Adrenal gland (tissue), 12 donors: ENCODE data around the gene N4BP2L2. TPM values are rescaled to one million over a fixed set of nuclear protein-coding genes. Genes with fewer than 3 reads are reported as not detected.

ENCODE experiments used
- DNase-seq, 7 donors: peaks; one replicate each; pipeline ENCODE4 v3.0.0-alpha.2; 2019 to 2020
- H3K27ac ChIP-seq, 5 donors: fragments of 200-600 bp; sonication (generic) in 4 of 5; 1 replicate in 3 of 5; 2 replicates in 2 of 5; pipeline versions ENCODE4 v1.5.1 to v1.8.0; 2016 to 2020; ENCODE audit warnings: mild to moderate bottlenecking in 1 of 5
- H3K27me3 ChIP-seq: fragments of 200-600 bp; 2 replicates; pipeline ENCODE4 v1.8.0; 2021
- H3K36me3 ChIP-seq, 2 donors: fragments of 200-600 bp; replicated peaks in 1 of 2; 1 replicate in 1 of 2; 2 replicates in 1 of 2; pipeline versions ENCODE4 v1.5.1 to v1.8.0; 2018 to 2022
- H3K4me1 ChIP-seq, 2 donors: fragments of 200-600 bp; replicated peaks in 1 of 2; 1 replicate in 1 of 2; 2 replicates in 1 of 2; pipeline versions ENCODE4 v1.5.1 to v1.8.0; 2018 to 2021
- H3K4me3 ChIP-seq, 4 donors: fragments of 200-600 bp; sonication (generic) in 3 of 4; one replicate each; pipeline ENCODE4 v1.5.1; 2016 to 2018
- H3K9me3 ChIP-seq, 3 donors: fragments of 200-600 bp; sonication (generic) in 1 of 3; replicated peaks in 1 of 3; 1 replicate in 2 of 3; 2 replicates in 1 of 3; pipeline versions ENCODE4 v1.5.1 to v1.8.0; 2016 to 2021
- POLR2A ChIP-seq, 2 donors: fragments of 450-650 bp; IDR thresholded peaks; one replicate each; pipeline ENCODE4 v1.6.1; 2017; ENCODE audit warnings: antibody characterized with exemption in 2 of 2, mild to moderate bottlenecking in 2 of 2, moderate library complexity in 1 of 2
- WGBS, 4 donors: extraction: QIAGEN DNeasy Blood & Tissue Kit in 2 of 4; methylation state at CpG; one replicate each; pipeline versions ENCODE4 v1.1.5 to v1.1.7; 2013 to 2017; 5-methylcytosine and 5-hydroxymethylcytosine counted together
- intact Hi-C, 2 donors: fragments of 100-400 bp; cut with DNase I; formaldehyde crosslinking; loops; one replicate each; pipeline versions ENCODE4 v1.14.1 to v1.15.0; 2022 to 2023
- polyA plus RNA-seq, 3 donors: library from polyadenylated mRNA; stranded (reverse); fragments of 200-250 nt in 2 of 3; fragments of 350-450 nt in 1 of 3; fragmentation: Illumina TruSeq in 1 of 3; extraction: RNeasy Lipid Tissue Mini Kit (QIAGEN cat#74804) in 1 of 3; gene quantifications; one replicate each; pipeline ENCODE4 v1.2.3, GENCODE V29; 2013 to 2014
- small RNA-seq, 2 donors: library from RNA; depleted of rRNA; stranded (forward); fragments of <200 nt; gene quantifications; one replicate each; pipeline ENCODE3, GENCODE V24; 2016
- total RNA-seq, 9 donors: library from RNA; depleted of rRNA in 4 of 9; stranded (reverse); fragments of >200 nt in 4 of 9; fragments of 120-200 nt in 1 of 9; fragmentation: NEBNext Ultra II Directional in 1 of 9; extraction: Animal tissue kit (Norgen Biotek cat#: 25700) in 1 of 9; gene quantifications; one replicate each; pipeline versions ENCODE4 v1.1.0 to v1.2.4, GENCODE V29; 2013 to 2023
- TF ChIP-seq, protein P1 (sequence below), 6 experiments: fragments of 450-650 bp in 4 of 6; fragments of 200-600 bp in 2 of 6; sonication (generic) in 1 of 6; IDR thresholded peaks; 1 replicate in 5 of 6; 2 replicates in 1 of 6; pipeline versions ENCODE4 v1.5.1 to v1.8.0; 2016 to 2021; ENCODE audit warnings: antibody characterized with exemption in 6 of 6, mild to moderate bottlenecking in 2 of 6, moderate library complexity in 1 of 6
- donor health status: healthy with polysubstance abuse.
- donor health status: Bipolar disorder and iron deficiency.
- donor health status: DM: yes; HTN: yes; CAD: no.
- donor health status: DM: no; HTN: no; CAD: no.
- donor health status: DM: no; HTN: no; CAD: no.
- donor health status: DM: yes; HTN: yes; CAD: no.

N4BP2L2 gene
- total and polyA plus RNA-seq, 12 donors, result 34.1 to 321 (median 117) TPM

DNA sequence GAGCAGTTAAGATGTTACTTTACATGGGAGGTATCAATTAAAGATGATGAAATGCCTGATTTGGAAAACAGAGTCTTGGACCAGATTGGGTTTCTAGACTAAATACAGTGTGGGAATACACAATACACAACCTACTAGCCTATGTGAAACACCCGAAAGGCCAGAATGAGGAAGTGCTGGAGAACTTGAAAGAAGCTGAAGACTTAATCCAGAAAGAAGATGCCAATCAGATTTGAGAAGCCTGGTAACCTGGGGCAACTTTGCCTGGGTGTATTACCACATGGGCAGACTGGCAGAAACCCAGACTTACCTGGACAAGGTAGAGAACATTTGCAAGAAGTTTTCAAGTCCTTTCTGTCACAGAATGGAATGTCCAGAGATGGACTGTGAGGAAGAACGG, 153.9 kb downstream of the N4BP2L2 start:
- no peaks in the 10 kb centered on the region for H3K36me3 ChIP-seq
- WGBS, 4 donors, result 85 to 90% (median 90%) methylated on average over 2 of the region's 2 CpGs
- H3K9me3 ChIP-seq, result no peaks in the 10 kb centered on the region
- no peak for TF ChIP-seq POLR2A (IDR thresholded peaks at IDR 0.05)
- TF ChIP-seq, protein P1, sequence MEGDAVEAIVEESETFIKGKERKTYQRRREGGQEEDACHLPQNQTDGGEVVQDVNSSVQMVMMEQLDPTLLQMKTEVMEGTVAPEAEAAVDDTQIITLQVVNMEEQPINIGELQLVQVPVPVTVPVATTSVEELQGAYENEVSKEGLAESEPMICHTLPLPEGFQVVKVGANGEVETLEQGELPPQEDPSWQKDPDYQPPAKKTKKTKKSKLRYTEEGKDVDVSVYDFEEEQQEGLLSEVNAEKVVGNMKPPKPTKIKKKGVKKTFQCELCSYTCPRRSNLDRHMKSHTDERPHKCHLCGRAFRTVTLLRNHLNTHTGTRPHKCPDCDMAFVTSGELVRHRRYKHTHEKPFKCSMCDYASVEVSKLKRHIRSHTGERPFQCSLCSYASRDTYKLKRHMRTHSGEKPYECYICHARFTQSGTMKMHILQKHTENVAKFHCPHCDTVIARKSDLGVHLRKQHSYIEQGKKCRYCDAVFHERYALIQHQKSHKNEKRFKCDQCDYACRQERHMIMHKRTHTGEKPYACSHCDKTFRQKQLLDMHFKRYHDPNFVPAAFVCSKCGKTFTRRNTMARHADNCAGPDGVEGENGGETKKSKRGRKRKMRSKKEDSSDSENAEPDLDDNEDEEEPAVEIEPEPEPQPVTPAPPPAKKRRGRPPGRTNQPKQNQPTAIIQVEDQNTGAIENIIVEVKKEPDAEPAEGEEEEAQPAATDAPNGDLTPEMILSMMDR (IDR thresholded peaks at IDR 0.05), result no peak
- intact Hi-C loops, result loop anchor here in 1 of 2 donors (5.0 kb wide), 1 partner anchor 198 kb away; no protein-coding TSS in a partner anchor
- no peak for DNase-seq
- no peaks in the 10 kb centered on the region for H3K27me3 ChIP-seq
- H3K4me3 ChIP-seq, result no peak overlapping the region
- H3K27ac ChIP-seq, result no peak overlapping the region
- no peaks in the 10 kb centered on the region for H3K4me1 ChIP-seq

DNA sequence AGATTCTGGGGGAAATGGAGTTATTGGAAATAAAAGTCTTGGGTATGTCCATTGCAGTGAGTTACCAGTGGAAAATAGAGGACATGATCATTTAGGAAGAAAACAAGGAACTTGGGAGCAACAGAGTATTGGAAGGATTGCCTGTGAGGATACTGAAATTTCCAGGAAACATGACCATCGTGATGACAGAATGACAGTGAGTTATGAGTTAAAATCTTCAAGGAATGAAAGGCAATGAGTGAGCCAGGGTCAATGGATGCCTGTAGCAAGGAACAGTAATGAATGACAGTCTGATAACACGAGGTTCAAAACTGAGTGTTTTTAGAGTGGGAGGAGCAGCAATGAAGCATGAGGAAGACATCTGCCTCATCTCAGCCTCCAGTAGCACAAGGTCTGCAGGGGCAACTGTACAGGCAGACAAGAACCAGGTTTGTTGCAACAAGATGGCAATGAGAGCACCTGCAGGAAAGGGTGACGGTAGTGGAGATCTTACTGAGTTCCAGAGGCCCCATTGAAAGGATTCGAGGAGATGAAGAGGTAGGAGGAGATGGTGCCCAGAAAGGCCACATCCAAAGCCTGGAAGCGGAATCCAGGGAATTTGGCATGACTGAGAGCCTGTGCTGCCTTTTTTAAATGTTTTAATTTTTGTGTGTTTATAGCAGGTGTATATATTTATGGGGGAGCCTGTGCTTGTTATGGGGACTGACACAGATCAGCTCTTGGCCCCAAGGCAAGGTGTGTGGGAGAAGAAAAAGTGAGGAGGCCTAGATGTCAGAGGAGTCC, 154.6 kb downstream of the N4BP2L2 start:
- no peak for DNase-seq
- TF ChIP-seq, protein P1 (IDR thresholded peaks at IDR 0.05), result no peak
- TF ChIP-seq POLR2A (IDR thresholded peaks at IDR 0.05), result no peak
- H3K9me3 ChIP-seq, result no peaks in the 10 kb centered on the region
- H3K27me3 ChIP-seq, result no peaks in the 10 kb centered on the region
- WGBS, 4 donors, result 81 to 87% (median 85%) methylated on average over 5 of the region's 5 CpGs
- intact Hi-C loops, result loop anchor here in 1 of 2 donors (5.0 kb wide), 1 partner anchor 198 kb away; no protein-coding TSS in a partner anchor
- no peak overlapping the region for H3K27ac ChIP-seq
- H3K4me3 ChIP-seq, result no peak overlapping the region
- no peaks in the 10 kb centered on the region for H3K4me1 ChIP-seq
- no peaks in the 10 kb centered on the region for H3K36me3 ChIP-seq

Small RNA genes within 50 kb of the gene (small RNA-seq; reads per million reads assigned to genes)
- gene RF00190, result 0 reads per million in 2 donors

Other genes starting within 250 kb of the N4BP2L2 start
- not detected for gene ZAR1L, start 223.4 kb downstream of the N4BP2L2 start, total RNA-seq
- not detected for gene ZAR1L, start 223.4 kb downstream of the N4BP2L2 start, polyA plus RNA-seq
- 1 to 10 TPM in 6 of 9 donors, under 1 TPM in 3; 0.41 to 4.5 (median 1.3) TPM for gene BRCA2, start 223.3 kb downstream of the N4BP2L2 start, total RNA-seq
- gene BRCA2, start 223.3 kb downstream of the N4BP2L2 start, polyA plus RNA-seq, result 1 to 10 TPM in 1 of 3 donors, under 1 TPM in 2; 0.07 to 1.4 (median 0.16) TPM
- gene N4BP2L1, start 110.7 kb downstream of the N4BP2L2 start, total RNA-seq, result 10 to 100 TPM in 5 of 9 donors, 1 to 10 TPM in 4; 6.7 to 23.5 (median 10.5) TPM
- 10 to 100 TPM in 2 of 3 donors, 1 to 10 TPM in 1; 9.4 to 22.0 (median 16.5) TPM for gene N4BP2L1, start 110.7 kb downstream of the N4BP2L2 start, polyA plus RNA-seq
- gene PDS5B, start 47.7 kb upstream of the N4BP2L2 start, total RNA-seq, result 10 to 100 TPM; 15.3 to 59.4 (median 31.6) TPM
- 10 to 100 TPM in 1 of 3 donors, 1 to 10 TPM in 2; 3.9 to 29.8 (median 9.5) TPM for gene PDS5B, start 47.7 kb upstream of the N4BP2L2 start, polyA plus RNA-seq